ENCODE measurements around the gene SDC4.
A peak's percentile ranks its signal among the peaks of the same experiment; 100 is the strongest.

Gene SDC4

DNA sequence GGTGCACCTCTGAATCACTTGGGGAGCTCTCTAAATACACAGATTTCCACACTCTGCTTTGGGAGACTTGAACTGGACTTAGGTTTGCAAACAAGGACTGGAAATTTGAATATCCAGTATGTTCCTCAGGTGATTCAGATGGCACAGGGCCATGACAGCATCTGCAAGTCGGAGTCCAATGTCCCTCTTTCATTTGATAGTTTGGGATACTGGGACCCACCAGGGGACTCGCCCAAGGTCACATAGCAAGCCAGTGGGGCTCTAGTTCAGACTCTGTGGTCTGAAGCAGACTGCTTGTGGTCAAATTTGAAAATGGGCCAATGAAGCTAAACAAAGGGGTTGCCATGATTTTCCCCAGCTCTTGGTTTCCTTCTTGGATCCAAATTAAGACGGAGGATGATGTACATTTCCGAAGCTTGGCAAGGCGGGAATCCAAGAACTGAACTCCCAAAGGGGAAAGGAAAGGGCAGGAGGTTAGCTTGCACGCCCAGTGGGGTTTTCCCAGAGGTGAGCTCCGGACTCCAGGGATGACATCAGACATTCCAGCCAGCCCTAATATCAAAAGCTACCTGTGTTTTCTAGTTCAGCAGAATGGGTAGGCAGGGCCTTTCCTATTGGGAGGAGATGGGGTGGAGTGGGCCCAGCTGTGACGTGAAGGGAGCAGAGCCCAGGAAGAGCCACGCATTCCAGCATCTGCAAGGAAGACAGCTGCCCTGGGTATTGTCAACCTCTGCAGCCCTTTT, 11.4 kb upstream of the SDC4 start:
- DNase-seq (ENCODE audit: low read depth): no peak
- no peak overlapping the region for H3K4me3 ChIP-seq (ENCODE audit: control insufficient read depth, low read depth, low read length)
- TF ChIP-seq, protein P1, sequence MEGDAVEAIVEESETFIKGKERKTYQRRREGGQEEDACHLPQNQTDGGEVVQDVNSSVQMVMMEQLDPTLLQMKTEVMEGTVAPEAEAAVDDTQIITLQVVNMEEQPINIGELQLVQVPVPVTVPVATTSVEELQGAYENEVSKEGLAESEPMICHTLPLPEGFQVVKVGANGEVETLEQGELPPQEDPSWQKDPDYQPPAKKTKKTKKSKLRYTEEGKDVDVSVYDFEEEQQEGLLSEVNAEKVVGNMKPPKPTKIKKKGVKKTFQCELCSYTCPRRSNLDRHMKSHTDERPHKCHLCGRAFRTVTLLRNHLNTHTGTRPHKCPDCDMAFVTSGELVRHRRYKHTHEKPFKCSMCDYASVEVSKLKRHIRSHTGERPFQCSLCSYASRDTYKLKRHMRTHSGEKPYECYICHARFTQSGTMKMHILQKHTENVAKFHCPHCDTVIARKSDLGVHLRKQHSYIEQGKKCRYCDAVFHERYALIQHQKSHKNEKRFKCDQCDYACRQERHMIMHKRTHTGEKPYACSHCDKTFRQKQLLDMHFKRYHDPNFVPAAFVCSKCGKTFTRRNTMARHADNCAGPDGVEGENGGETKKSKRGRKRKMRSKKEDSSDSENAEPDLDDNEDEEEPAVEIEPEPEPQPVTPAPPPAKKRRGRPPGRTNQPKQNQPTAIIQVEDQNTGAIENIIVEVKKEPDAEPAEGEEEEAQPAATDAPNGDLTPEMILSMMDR (IDR thresholded peaks at IDR 0.05; ENCODE audit: control insufficient read depth, insufficient read depth, low read depth, low read length, missing control alignments): no peak

DNA sequence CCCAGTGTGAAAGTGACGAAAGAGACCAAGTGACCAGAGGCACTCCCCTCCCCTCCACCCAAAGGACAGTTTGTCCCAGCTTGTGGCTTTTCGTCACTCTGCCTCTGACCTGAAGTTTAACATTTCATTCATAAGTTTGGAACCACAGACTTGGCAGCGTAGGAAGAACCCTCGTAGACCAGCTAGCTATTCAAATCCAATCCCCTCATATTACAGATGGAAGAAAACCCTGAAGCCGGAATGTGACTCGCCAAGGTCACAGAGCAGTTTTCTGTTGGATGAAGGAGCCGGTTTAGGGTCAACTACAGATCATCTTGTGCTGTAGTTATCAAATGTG, 10.8 kb upstream of the SDC4 start:
- DNase-seq (ENCODE audit: low read depth): no peak
- TF ChIP-seq, protein P1 (IDR thresholded peaks at IDR 0.05; ENCODE audit: control insufficient read depth, insufficient read depth, low read depth, low read length, missing control alignments): no peak
- H3K4me3 ChIP-seq (ENCODE audit: control insufficient read depth, low read depth, low read length): no peak overlapping the region

DNA sequence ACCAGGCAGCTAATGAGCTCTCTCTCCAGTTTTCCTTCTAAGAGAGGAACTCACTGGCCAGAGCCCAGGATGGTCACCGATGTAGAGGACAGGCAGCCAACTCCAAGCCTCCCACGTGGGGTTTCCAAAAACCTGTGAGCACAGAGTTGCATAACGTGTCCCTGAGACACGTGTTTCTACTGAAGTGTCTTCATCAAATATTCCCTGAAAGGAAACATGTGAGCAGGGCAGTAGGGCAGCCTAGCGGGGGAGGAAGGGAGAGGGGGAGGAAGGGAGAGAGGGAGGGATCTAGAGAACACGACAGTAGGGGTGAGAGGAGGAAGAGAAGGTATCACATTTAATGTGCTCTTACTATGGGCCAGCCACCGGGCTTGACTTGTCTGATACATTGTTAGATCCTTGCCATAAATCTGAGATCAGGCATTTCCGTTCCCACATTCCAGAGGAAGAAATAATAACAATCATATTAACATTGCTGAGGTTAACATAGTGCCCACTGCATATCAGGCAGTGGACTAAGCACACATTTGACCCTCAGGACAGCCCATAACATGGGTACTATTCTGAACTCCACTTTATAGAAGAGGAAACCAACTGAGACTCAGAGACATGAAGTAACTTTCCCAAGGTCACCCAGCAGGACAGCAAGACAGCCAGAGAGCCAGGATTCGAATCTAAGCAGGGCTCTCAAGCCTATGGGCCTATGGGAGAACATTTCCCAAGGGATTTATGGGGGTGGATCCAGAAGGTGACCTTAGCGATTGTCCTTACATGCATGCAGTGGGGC, 10.3 kb upstream of the SDC4 start:
- TF ChIP-seq, protein P1 (IDR thresholded peaks at IDR 0.05; ENCODE audit: control insufficient read depth, insufficient read depth, low read depth, low read length, missing control alignments): no peak
- no peak overlapping the region for H3K4me3 ChIP-seq (ENCODE audit: control insufficient read depth, low read depth, low read length)
- DNase-seq (ENCODE audit: low read depth): peak; percentile 65

DNA sequence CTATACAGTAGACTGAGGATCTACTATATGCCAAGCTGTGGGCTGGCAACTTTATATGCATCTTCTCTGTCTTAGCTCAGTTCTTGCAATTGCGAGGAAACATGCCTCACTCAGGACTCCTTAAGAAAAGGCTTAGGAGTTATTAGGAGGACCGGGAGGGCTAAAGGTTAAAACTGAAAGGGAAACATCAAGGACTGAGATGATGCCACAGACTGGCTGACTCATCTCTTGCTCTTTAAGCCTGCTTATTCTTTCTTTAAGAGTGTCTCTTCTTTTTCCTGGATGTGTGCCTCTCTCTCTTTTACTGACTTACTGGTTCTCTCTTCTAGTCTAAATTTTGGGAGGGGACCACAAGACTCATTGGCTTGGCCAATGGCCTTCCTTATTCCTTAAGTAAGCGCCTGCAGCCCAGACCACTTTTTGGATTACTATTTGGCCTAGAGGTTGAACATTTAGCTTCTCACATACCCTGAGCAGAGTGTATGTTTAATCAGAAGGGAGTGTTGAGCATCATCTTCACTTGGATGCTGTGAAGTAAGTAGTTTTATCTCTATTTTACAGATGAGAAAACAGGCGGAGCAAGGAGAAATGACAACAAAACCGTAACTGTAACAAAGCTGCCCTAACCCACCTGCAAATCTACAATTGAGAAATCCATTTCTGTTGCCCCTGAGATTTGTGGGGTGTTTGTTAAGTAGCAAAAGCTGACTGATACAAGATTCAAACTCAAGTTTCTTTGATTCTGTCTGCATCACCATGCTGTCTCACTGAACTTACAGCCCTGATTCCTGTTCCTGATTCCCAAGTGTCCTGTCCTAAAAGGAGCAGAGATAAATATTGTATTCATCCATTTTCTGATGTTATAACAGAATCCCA, 7.2 kb upstream of the SDC4 start:
- no peak for DNase-seq (ENCODE audit: low read depth)
- H3K4me3 ChIP-seq (ENCODE audit: control insufficient read depth, low read depth, low read length): no peak overlapping the region
- TF ChIP-seq, protein P1 (IDR thresholded peaks at IDR 0.05; ENCODE audit: control insufficient read depth, insufficient read depth, low read depth, low read length, missing control alignments): no peak

DNA sequence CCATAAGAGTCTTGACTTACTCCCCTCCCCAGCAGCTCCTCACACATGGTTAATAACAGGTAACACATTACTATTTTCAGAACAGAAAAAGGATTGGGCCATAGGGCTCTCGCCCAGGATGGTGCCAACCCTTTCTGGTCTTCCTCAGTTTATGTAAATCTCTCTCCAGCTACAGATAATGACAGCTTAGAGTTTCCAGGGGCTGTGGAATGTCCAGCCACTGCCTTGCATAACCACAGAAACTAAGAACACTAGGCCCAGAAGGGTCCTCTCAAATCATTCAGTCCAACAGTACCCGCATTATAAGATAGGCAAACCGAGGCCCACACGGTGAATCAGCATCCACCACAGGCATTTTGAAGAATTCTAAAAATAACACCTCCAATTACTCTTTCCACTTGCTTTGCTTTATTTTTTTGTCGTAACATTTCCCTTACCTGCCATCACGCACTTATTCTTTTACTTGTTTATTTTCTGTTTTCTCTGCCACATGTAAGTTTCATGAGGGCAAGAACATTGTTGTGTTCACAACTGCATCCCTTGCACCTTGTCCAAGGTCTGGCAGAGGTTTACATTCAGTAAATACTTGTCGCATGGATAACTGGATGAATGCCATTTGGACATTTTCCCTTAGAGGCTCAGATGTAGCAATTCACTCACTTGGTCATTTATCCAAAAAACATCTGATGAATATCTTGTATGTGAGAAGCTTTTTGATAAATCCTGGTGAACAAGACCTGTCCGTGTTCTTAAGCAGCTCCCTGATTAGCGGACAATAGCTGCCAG, 6.4 kb upstream of the SDC4 start:
- no peak for DNase-seq (ENCODE audit: low read depth)
- TF ChIP-seq, protein P1 (IDR thresholded peaks at IDR 0.05; ENCODE audit: control insufficient read depth, insufficient read depth, low read depth, low read length, missing control alignments): no peak
- H3K4me3 ChIP-seq (ENCODE audit: control insufficient read depth, low read depth, low read length): no peak overlapping the region

DNA sequence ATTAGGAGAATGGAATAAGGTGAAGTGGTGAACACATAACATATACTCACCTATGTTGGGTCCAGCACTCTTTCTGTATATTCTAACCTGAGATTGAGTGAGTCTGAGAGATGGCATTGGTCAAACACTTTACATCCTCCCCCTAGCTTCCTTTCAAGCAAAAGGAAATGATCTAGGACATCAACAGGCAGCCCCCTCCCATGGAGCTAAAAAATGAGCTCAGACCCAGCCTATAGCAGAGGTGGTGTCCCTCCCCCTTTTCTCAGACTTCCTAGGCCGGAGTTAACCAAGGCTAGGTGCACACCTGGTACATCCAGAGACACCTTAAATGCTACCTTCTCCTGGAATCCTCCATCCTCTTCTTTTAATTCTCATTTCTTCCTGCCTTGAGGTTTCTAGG, 5.5 kb upstream of the SDC4 start:
- H3K4me3 ChIP-seq (ENCODE audit: control insufficient read depth, low read depth, low read length): no peak overlapping the region
- TF ChIP-seq, protein P1 (IDR thresholded peaks at IDR 0.05; ENCODE audit: control insufficient read depth, insufficient read depth, low read depth, low read length, missing control alignments): no peak
- no peak for DNase-seq (ENCODE audit: low read depth)
